HT1080 (cell line): ENCODE data around the gene SMAD3. TPM values are rescaled to one million over a fixed set of nuclear protein-coding genes. Genes with fewer than 3 reads are reported as not detected.

Source experiments
- DNase-seq: peaks from one replicate; pipeline ENCODE4 v3.0.0-alpha.2; 2015; ENCODE audit warnings: low read depth
- total RNA-seq: library from RNA; depleted of rRNA; stranded (reverse); fragments of >200 nt; shearing (Covaris generic); gene quantifications from 2 replicates; pipeline ENCODE4 v1.2.3, GENCODE V29; 2014

The SMAD3 gene
- total RNA-seq, 1 experiment from 2014 or later, result 39.2 TPM

DNA sequence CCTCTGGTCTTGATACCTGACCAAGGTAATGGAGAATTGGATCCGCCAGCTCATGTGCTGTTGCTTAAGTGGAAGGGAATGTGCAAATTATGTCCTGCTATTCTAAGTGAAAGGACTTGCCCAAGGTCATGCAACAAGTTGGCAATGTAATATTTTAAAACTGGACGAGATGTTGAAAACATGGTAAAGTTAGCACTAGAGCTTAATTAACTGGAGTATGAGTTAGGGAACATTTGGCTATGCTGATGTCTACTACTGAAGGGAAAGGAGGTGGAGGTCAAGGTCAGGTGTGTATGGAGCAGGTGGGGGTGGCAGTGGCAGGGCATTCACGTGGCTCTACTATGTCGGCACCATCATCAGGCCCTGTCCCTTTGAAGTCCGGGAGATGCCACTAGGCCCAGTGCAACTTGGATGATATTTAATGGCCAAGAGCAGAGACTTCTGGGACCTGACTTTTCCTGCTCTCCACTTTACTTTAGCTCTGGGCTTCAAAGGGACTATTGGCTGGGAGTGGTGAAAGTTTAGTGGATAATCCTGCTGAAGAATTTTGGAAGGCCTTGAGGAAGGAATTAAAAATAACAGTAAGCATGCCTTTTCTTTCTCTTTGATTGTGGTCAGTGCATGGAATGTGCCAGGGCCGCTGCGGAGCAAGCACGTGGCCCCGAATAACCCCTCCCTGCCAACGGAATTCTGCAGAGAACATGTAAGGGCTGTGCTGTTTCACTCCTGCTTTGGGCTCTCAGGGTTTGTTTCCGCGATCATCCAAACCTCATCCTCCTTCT lies 14.9 kb downstream of the SMAD3 start:
- DNase-seq, result no peak

DNA sequence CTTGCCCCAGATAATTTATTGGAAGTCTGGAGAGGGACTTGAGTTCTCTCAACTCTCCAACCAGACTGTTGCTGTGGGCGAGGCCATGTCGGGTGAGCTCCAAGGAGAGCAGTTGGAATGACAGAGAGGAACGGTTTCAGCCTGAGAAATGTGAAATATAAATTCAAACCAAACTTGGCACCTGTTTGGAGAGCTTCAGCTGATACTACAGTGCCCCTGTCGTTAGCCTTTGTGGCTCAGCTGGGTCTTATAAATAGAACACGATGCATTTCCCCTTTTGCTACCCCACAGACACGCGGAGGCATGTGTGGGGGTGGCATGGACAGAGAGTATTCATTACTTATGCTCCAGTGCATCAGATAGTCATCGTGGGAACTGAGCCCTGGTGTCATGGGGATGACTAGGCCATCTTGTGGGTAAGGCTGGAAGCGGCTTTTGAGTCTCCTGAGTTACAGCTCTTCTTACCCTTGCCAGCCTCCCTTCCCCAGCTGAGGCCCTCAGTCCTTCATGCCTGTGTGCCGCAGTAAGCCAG lies 15.6 kb downstream of the SMAD3 start:
- DNase-seq, result peak; percentile 62

DNA sequence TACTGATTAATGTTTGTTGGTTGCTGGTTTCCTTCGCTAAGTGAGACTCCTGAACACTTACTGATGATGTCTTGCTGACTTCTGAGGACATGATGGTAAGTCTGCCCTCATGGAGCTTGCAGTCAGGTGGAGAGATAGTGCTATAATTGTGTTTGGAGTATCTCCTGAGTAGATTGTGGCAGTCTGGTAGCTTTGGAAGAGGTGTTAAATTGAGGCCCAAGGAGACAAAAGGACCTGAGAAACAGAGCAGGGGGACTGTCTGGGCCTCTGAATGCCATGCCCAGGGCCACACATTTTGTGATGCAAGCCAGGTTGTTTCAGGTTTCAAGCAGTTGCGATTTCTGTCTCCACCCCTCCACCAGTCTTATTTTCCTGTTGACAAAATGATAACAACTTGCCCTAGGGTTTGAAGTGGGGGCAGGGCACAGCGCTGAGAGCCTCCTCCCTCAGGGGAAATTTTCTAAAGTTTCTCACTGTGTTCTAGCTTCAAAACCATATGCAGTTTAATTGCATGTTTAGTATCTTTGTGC lies 16.7 kb downstream of the SMAD3 start:
- DNase-seq, result no peak

DNA sequence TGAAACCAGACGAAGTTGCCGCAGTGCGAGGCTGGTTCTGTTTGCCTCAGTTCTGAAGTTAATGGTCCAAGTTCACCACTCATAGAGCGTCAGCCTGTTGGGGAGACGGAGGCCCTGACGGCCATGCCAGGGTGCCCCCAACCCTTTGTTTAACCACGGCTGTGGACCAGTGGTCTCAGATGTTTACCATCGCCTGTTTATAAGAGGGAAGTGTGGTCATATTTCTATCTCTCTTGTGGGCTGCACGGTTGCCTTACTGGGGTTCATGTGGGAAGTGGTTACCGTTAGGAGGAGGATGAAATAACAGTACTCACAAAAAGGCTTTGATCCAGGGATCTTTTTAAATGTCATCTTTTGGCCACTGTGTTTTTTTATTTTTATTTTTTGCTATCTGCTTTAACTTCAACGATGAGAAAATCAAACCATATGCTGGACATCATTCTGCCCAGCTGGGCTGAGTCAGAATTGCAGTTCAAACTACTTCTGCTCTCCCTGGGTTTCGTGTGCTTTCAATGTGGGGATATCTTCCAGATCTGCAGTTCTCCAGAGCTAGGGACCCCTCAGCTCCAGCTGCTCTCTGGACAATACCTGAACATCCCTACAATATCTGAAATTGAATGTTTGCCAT lies 17.8 kb downstream of the SMAD3 start:
- DNase-seq, result no peak

DNA sequence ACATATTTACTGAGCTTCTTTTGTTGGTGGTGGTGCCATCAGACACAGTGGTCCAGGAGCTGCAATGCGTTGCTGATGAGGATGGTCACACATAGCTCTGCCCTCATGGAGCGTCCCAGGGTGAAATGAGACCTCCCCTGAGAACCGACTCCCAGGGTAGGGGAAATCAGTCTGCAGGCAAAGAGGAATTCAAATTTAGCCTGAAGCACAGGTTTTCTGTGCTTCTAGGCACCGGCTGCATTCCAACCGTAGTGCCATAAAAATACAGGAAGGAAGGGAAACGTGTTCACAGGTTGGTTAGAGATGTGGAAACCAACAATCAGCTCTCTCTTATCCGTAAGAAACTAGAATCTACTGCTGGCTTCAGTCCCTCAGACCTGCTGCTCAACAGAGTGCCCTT lies 19.2 kb downstream of the SMAD3 start:
- DNase-seq, result no peak

DNA sequence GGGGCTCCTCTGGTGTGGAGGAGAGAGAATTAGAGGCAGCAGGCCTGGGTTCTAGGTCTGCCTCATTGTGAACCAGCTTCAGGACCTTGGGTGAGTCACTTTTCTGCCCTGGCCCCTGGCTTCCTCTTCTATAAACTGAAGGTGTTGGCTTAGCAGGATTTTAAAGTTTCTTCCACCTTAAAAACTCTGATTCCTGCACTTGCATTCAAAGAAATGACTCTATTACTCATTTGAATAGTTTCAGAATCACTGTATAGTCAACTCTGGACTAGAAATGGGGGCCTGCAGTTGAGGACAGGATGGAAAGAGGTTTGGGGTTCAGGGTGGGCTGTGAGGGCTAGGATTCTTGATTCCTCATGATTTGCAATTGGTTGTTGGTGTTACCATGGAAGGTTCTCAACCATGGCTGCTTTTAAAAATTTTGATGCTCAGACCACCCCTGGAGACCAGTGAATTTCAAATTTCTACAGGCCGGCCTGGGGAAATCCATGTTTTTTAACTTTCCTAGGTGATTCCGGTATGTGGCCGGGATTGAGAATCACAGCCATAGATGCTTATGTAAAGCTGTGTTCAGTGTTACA lies 19.9 kb downstream of the SMAD3 start:
- DNase-seq, result no peak

DNA sequence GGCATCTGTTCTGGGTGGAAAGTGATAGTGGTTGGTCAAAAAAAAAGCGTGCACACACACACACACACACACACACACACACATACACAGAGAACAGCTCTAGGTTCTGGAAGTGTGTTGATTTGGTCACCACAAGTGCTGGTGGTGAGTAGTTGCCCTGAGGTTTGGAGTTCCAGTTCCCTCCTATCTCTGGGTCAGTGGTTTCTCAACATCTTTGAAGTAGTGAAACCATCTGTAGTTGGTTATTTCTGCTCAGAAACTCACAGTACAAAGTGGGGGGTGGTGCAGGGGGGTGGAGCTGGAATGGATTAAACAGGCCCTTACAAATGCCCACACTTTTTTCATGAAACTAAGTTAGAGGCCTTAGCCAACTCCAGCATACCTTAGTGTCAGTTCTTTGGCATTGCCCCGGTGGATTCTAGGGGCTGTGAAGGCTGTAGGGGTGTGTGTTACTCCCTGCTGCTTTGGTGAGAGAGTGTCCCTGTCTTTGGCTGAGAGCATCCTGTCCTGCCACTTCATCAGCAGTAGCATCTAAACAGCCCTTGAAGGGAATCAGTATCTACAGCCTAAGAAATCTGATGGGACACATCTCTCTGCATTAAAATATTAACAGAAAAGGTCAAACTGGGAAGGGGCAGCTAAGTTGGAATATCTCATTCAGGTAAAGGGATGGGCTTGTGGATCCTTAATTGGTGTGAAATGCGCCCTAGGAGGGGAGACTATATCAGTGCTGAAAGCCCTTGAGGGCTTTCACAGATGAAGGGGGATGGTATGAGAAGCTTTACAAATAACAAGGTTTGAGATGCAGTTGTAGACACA lies 20.6 kb downstream of the SMAD3 start:
- no peak for DNase-seq

DNA sequence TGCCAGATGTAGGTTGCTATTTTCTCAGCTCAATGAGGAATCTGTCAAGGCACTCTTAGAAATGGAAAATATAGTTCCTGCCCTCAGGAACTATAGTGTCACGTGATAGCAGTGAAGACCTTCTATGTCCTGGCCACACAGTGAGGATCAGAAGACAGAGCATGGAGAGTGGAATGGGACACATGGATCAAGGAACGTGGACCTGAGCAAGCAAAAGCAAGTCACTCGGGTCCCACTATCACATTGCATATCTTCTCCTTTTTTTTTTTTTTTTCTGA lies 21.2 kb downstream of the SMAD3 start:
- DNase-seq, result no peak

DNA sequence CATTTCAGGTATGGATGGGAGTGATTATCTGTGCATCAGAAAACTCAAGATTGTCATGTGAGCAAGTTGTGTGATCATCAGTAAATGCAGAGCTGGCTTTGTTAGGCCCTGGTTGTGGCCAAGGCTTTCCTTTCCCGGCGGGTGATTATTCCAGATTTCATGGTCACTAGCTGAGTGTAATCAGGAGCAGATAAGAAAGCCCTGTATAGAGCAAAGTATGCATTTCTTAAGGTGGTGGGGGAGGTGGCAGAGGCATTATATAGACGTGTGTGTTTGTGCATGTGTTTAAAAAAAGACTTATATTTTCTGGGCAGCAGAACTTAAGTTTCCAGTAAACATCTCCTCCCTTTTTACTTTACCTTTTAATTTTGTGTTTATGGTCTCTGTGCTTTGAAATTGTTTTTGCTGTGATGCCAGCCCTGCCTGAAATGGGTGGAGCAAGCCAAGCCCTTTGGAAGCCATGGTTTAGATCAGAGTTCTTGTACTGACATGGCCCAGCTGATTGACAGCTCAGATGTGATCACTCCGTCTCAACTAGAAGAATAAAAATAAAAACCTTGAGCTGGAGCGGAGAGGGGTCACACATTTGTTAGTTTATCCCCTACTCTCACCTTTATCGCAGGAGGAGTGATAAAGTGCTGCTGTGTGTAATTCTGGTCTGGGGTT lies 22.2 kb downstream of the SMAD3 start:
- no peak for DNase-seq

DNA sequence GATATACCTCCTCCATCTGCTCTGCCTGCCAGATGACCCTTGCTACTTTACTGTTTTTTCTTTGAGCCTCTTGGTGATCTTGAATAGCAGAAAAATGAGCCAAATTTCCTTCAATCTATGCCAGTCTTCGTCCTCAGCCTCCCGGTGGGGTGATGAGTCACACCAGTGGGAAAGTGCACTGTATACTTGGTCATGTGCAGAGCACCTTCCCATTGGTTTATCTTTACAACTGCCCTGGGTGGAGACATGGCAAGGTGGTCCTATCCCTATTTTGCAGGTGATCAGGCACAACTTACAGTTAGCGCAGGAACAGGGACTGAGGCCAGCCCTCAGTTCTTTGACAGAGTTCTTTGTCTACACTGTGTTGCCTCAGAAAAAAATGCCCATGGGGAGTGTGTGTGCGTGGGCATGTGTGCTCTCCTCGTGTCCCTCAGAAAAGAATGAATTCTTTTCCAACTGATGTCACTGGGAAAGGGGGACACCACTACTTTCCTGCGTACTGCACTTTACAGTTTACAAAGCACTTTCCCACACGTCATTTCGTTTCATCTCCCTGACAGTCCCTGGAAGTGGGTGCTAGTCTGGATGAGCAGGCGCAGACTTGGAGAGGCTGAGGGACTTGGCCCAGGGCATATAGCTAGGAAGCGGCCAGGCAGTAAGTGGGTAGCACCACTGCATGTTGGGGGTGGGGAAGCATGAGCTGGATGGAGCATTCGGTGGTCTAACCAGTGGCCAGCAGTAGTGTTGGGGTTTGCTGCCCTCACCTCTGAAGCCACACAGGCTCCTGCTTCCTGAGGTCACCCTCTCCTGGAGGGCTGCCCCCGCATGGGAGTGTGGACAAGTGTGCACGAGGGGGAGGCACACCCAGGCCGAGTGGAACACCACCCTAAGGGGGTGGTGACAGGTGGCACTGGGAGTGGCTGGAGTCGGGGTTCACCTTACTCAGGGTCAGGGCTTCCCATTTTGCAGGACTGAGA lies 24.1 kb downstream of the SMAD3 start:
- peak; percentile 87 for DNase-seq

DNA sequence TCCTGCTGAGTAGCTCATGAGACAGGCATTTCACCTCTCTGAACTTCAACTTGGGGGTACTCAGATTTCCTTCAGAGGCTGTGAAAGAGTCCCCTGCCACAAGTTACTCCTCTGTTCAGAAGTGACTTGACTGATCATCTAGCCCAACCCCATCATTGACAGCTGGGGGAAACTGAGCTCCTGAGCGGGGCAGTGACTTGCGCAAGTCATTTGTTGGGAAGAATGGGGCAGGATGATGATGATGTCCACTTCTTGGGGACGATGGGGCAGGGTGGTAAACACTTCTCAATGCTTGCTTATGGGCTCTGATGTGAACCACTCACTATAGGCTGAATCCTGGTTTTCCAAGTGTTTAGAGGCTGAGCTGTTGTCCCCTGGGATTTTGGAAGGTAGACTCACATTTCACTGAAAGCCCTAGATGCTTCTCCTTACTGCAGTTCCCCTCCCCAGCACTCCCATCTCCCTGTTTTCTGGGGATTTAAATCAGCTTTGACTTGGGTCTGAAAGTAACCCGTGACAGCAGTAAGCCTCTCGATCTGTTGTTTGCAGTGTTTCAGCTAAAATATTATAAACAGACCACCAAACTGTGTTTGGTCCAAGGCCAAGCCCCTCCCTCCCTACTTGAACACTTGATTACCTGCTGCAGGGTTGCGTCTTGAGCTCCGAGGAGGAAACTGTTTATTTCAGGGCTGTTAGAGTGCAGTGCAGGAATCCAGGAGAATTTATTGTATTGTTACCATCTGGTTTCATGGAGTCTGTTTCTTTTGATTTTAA lies 25.1 kb downstream of the SMAD3 start:
- no peak for DNase-seq

DNA sequence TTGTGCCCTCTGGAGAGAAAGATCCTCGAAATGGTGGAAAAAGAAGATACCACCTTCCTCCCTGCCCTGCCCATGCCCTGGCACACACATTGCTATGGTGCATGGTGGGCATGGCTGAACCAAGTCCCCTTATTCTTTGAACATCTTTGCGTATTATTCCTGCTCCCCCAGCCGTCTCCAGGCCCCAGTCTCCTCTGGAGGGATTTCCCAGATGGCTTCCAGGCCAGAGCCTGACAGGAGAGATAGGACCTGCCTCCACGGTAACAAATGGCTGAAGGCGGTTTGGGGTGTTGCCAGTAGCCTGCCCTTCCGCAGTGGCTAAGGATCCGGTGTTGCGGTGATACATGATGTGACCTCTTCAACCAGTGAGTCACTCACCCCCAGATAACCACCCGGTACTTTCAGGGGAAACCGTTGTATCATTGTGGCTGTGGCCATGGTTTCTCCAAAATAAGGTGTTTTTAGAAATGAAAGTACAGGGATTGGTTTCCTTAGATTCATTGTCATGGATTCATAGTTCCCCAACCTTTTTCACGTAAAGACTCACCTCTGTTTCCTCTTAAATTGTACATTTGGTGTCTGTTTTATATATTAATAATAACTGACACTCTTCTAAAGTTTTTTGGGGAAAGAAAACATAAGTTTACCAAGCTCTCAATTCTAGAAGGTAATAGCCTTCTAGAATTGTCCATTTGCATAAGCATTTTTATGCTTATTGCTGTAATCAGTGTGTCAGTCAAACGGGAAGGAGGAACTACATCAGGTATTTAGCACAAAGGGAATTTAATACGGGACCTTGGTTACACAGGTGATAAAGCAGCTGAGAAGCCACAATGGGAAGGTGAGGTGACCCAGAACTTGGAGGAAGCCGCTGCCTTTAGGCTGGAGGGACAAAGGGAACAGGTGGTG lies 25.9 kb downstream of the SMAD3 start:
- DNase-seq, result peak; percentile 98

DNA sequence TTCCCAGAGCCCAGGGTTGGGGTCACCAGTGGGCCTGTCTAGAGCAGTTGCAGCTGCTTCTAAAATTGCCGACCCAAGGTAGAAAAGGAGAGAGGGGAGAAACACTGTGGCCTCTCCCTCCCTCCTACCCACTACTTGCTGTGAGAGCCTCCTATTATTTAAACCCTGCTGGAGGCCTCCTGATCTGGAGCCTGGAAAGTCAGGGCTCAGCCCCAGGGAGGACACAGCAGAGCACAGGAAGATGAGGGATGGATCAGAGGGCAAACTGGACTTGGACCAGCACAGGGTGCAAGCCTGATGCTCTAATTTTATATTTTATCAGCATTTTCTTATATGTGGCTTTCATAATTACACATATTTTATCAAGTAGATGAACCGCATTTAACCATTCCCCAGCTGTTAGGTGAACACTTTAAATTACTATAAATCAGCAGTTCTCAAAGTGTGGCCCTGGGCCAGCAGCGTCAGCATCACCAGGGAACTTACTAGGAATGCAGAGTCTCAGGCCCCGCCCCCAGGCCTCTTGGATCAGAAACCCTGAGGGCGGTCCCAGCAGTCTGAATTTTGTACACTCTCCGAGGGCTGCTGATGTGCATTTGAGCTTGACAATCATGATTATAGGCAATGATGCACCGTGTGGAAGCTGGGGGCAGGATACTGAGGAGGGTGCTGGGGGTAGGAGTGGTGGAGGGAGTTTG lies 26.7 kb downstream of the SMAD3 start:
- no peak for DNase-seq

DNA sequence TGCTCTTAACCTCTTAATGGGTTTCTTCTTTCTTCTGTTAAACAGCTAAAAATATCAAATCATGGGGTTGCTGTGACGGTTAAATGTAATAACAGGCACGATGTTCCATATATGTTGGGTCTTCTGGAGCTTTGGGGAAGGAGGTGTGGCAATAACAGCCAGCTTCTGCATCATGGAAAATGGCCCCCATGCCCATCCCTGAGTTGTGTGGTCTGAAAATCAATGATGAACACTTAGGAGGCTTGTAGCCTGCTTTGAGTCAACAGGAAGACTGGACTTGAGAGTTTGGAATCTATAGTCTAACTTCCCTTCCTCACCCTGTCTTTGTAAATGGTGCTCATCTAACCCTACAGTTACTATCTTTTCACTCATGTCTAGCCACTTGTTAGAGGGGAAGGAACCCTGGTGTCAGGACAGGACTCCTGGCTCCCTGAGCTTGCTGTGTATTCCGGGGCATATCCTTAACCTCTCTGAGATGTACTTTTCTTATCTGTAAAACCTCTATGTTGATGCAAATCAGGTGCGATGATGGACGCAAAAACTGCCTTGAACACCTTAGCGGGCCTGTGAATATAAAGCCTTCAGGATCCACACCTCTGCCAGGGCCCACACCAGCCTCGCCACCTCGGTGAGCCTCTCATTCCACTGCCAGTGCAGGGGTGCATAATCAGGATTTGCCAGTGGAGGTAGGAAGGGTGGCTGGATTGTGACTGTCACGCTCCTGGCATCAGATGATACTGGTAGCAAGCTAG lies 27.5 kb downstream of the SMAD3 start:
- no peak for DNase-seq

DNA sequence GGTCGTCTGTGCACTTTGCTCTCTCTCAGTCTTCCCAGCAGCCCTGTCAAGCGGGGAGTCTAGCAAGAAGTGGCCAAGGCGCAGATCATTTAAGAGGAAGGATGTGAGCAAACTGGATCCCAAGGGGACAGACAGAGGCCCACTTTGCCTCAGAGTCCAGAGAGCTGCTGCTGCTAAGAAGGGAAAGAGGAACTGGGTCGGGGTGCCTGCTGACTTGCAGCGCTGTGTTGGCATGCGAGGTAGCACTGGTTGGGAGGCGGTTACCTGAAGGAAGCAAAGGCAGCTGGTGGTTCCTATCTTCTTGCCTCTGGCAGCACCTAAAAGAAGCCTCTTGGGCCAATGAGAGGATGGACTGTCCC lies 28.1 kb downstream of the SMAD3 start:
- no peak for DNase-seq

DNA sequence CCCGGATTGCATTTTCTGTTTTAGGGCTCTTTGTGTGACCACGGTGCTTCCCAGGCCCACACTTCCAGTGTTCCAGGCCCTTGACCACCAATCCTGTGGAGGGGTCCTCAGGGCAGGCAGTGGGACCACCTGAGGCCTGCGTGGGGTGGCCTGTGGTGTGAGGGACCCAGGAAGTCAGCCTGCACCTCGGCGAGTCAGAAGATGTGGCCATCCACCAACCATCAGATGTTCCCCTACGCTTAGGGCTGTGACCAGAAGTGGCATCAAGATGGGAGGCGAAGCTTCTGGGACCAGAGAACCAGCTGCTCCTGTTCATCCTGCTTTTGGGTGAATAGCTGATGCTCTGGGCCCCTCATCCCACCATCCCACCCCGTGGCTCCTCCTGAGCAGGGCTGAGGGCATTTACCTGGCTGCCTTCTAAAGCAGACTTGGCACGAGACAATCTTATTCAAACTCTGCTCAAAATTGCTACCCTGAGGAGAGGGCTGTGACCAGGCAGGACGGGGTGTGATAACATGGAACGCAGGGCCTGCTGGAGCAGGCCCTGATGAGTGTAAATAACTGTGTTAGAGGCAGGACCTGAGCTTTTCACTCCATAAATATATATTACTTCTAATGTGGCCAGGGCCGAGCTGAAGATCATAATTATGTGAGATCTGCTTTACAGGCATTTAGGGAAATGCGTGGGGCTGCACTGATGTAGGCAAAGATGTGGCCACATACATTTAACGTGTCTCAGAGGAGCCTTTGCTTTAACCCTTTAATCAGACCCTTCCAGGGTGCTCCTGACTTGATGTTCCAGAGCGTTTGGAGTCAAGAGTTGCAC lies 28.8 kb downstream of the SMAD3 start:
- DNase-seq, result no peak
